ENCODE data around the gene ARMC9.
"Not testable (repeated sequence)": the region's sequence is repeated elsewhere in the genome, so short reads cannot be mapped to it uniquely, and the experiment has no call there.

ARMC9 gene

DNA sequence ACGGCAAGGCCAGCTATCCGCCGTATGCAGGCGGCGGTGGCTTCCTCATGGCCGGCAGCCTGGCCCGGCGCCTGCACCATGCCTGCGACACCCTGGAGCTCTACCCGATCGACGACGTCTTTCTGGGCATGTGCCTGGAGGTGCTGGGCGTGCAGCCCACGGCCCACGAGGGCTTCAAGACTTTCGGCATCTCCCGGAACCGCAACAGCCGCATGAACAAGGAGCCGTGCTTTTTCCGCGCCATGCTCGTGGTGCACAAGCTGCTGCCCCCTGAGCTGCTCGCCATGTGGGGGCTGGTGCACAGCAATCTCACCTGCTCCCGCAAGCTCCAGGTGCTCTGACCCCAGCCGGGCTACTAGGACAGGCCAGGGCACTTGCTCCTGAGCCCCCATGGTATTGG, 200.2 kb downstream of the ARMC9 start:
- TF ChIP-seq CTCF (IDR thresholded peaks at IDR 0.05; ENCODE audit: control extremely low read depth, extremely low read depth, low read depth, missing control alignments) = no peak
- CTCF ChIA-PET = interaction anchor here (2.6 kb wide), 1 partner anchor 295 kb away, joined by 15 read pairs; no protein-coding TSS in a partner anchor
- no peak for DNase-seq (ENCODE audit: extremely low spot score)
- POLR2A ChIA-PET = no interaction called here

DNA sequence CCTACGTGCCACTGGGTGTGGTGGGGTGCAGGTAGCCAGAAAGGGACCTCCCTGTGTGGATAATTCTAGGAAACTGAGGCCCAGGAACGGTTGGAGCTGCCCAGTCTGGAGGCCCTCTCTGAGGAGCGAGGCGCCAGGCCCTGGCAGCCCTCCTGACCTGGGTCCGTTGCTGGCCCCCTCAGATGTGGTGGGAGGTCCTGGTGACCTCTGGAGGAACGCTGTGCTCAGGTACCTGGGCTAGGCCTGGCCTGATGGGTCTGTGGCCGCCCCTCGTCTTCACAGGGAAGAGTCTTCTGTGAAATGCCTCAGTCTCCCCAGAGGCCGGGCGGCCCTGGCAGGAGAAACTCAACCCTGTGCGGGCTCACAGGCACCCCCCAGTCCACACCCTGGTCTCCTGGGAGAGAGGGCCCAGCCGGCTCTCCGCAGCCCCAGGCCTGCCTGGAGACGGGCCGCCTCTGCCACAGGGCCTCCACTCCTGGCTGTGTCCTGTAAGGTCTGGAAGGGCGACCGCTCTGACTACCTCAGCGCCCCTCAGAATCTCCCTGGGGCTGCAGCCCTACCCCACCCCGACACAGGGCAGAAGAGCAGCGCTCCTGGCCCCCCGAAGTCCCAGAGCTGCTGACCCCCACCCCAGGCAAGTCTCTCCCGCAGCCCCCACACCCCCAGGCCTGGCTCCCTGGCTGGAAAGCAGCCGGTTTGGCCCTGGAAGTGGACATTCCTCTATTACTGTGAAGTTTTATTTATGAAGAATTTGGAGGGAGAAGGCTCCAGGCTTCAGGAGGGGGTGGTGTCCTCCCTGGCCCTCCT, 200.8 kb downstream of the ARMC9 start:
- no peak for TF ChIP-seq CTCF (IDR thresholded peaks at IDR 0.05; ENCODE audit: control extremely low read depth, extremely low read depth, low read depth, missing control alignments)
- no peak for DNase-seq (ENCODE audit: extremely low spot score)
- CTCF ChIA-PET = interaction anchor here (0.7 to 2.6 kb wide), 11 partner anchors 9 to 398 kb away, joined by 3 to 22 read pairs (median 6); no protein-coding TSS in a partner anchor
- POLR2A ChIA-PET = interaction anchor here (0.5 kb wide), 1 partner anchor 53 kb away, joined by 3 read pairs; no protein-coding TSS in a partner anchor

GRCh38 chr2:231399853-231400680, 201.6 kb downstream of the ARMC9 start:
- ChIA-PET POLR2A (interaction anchor here (0.5 to 1.3 kb wide), 2 partner anchors 52 to 64 kb away, joined by 3 to 7 read pairs; partner anchors contain the start of gene NCL), CTCF (interaction anchor here (0.7 to 2.6 kb wide), 15 partner anchors 8 to 399 kb away, joined by 3 to 22 read pairs (median 5); no protein-coding TSS in a partner anchor)
- no peak for TF ChIP-seq CTCF (IDR thresholded peaks at IDR 0.05; ENCODE audit: control extremely low read depth, extremely low read depth, low read depth, missing control alignments)
- no peak for DNase-seq (ENCODE audit: extremely low spot score)

DNA sequence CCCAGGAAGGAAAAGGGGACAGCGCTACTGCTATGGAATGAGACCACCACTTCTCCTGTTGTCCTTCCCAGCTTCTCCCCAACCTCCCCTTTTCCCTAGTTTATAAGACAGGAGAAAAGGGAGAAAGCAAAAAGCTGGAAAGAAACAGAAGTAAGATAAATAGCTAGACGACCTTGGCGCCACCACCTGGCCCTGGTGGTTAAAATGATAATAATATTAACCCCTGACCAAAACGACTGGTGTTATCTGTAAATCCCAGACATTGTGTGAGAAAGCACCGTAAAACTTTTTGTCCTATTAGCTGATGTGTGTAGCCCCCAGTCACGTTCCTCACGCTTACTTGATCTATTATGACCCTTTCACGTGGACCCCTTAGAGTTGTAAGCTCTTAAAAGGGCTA, 202.2 kb downstream of the ARMC9 start:
- ChIA-PET CTCF (interaction anchor here (0.9 to 2.6 kb wide), 14 partner anchors 8 to 399 kb away, joined by 3 to 22 read pairs (median 5); no protein-coding TSS in a partner anchor), POLR2A (interaction anchor here (1.3 kb wide), 1 partner anchor 64 kb away, joined by 7 read pairs; the partner anchor contains the start of gene NCL)
- not testable (repeated sequence) for DNase-seq (ENCODE audit: extremely low spot score)
- TF ChIP-seq CTCF (IDR thresholded peaks at IDR 0.05; ENCODE audit: control extremely low read depth, extremely low read depth, low read depth, missing control alignments) = peak; percentile 9

- DNase-seq (ENCODE audit: extremely low spot score) = not testable (repeated sequence)
- CTCF ChIA-PET = interaction anchor here (0.9 to 2.6 kb wide), 11 partner anchors 8 to 343 kb away, joined by 3 to 22 read pairs (median 6); no protein-coding TSS in a partner anchor
- POLR2A ChIA-PET = interaction anchor here (1.3 kb wide), 1 partner anchor 63 kb away, joined by 7 read pairs; the partner anchor contains the start of gene NCL
These were observed 202.7 kb downstream of the ARMC9 start for GRCh38 chr2:231401101-231401500.

DNA sequence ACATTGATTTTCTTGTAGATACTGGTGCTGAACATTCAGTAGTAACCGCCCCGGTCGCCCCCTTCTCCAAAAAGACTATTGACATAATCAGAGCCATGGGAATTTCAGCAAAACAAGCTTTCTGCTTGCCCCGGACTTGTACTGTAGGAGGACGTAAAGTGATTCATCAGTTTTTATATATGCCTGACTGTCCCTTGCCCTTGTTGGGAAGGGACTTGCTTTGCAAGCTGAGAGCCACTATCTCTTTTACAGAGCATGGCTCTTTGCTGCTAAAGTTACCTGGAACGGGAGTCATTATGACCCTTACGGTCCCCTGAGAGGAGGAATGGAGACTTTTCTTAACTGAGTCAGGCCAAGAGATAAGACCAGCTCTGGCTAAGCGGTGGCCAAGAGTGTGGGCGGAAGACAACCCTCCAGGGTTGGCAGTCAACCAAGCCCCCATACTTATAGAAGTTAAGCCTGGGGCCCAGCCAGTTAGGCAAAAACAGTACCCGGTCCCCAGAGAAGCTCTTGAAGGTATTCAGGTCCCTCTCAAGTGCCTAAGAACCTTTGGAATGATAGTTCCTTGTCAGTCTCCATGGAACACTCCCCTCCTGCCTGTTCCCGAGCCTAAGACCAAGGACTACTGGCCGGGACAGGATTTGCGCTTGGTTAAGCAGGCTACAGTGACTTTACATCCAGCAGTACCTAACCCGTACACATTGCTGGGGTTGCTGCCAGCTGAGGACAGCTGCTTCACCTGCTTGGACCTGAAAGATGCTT, 205.2 kb downstream of the ARMC9 start:
- POLR2A ChIA-PET; DNase-seq (ENCODE audit: extremely low spot score): not testable (repeated sequence)
- CTCF ChIA-PET = interaction anchor here (1.0 to 11.3 kb wide), 8 partner anchors 9 to 292 kb away, joined by 3 to 152 read pairs (median 5); partner anchors contain the start of gene B3GNT7

GRCh38 chr2:231404183-231404578, 205.8 kb downstream of the ARMC9 start:
- CTCF ChIA-PET = interaction anchor here (1.0 to 11.3 kb wide), 7 partner anchors 8 to 292 kb away, joined by 3 to 152 read pairs (median 6); partner anchors contain the start of gene B3GNT7
- POLR2A ChIA-PET; DNase-seq (ENCODE audit: extremely low spot score): not testable (repeated sequence)

Measured in GM10248 (cell line).